GM18870 (cell line): ENCODE results near the gene DONSON.

ENCODE experiments used
- ATAC-seq: cut with Tn5 transposase; IDR thresholded peaks from one replicate; pipeline ENCODE4 v1.9.1; 2021; ENCODE audit warnings: moderate library complexity; ENCODE audit not compliant: unreplicated experiment

DONSON gene

DNA sequence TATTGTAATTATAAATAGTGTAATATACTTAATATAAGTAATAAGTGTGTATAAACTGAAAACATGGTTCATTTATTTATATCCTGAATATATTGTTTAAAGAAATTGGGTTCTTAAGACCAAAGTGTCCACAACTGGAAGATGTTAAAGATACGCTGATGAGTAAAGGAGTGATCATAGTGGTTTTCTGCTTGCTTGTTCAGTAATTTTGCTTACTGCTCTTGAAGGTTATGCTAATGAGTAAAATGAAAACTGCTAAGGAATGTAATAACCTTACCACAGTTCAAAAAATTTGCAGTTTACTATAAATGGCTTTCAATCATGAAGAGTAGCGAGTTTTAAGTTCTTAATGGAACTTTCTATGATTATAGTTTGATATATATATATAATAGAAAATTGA, 22.0 kb downstream of the DONSON start:
- ATAC-seq: no peak

DNA sequence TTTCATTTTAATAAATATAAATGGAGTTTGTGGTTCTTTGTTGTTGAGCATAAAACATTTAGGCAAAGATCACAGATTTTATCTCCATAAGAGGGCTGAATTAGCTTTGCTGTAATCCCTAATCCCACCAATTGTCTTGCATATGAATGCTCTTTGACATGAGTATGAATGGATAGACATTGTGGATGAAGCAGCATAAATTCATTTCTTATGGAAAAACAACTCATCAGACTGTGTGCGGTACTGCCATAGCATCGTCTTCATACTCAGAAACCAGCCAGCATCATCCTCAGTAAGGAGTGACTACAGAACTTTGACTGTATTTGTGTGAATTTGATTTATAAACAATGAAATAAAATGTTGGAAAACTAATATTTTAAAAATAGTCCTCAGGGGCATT, 26.1 kb downstream of the DONSON start:
- ATAC-seq: no peak

DNA sequence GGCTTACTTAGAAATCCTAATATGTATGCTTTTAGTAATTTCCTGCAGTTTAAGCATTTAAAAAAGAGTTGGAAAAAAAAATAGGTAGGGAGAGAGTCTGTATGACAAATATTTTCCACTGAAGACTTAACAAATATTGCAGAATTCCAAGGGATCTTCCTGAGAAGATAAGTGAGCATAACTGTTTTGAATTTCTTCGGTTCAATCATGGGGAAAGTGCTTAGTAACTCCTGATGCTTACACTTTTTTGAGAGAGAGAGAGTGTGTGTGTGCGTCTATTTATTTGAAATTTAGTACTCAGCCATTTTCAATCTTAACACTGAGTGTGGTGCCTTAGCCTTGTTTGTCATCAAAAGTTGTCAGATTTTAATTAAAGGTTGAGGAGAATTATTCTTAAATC, 27.1 kb downstream of the DONSON start:
- no peak for ATAC-seq

DNA sequence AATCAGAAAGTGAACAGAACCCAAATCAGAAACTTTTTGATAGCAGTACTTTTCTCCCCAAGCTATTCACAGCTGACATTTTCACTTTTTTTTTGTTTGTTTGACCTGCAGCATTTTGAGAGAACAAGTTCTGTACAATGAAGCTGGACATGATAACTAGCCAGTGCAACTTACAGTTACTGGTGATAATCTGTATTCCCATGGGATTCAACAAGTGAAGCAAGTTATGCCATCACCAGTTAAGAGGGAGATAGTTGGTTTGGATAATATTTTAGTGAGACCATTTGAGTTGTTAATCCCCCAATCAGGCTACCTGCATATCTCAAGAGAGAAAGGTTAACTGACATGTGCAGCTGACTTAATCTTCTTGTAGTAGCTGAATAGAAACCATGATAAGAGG, 27.5 kb downstream of the DONSON start:
- ATAC-seq: no peak

DNA sequence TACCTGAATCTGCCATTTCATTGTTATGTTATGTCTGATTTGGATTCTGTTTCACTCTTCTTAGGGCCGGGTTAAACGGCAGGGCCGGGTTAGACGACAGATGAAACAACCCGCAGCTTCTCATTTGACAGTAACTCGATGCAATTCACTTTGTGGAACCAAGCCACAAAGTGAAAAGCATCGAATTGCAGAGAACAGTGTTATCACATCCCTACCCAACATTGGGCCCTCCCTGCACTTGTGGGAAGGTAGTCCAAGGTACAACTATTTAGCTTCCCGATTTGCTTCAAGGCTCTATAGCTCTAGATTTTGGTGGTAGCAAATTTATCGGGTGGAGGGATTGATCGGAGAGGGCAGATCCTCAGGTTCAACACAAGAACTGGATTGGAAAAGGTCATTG, 28.7 kb downstream of the DONSON start:
- ATAC-seq: no peak

DNA sequence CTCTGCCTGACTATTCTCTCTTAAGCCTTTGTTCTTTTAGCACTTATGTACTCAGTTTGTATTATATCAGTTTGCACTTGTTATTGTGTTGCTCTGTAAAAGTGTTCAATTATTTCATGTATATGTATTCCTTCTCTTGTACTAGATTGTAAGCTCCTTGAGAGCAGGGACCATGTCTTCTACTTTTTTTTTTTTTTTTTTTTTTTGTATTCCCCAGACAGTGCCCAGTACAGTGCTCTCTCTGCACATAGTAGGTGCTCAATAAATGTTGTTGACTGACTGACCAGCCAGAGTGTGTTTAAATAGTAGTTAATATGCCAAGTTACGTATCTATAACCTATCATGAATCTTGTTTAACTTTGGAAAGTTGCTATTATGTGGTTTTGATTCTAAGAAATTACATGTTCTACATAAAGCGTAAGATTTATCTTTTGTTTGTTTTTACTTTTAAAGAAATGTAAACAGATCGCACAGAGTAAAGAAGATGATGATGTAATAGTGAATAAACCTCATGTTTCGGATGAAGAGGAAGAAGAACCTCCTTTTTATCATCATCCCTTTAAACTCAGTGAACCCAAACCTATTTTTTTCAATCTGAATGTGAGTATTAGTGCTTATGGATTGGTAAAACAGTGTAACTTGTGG, 29.6 kb downstream of the DONSON start:
- no peak for ATAC-seq

DNA sequence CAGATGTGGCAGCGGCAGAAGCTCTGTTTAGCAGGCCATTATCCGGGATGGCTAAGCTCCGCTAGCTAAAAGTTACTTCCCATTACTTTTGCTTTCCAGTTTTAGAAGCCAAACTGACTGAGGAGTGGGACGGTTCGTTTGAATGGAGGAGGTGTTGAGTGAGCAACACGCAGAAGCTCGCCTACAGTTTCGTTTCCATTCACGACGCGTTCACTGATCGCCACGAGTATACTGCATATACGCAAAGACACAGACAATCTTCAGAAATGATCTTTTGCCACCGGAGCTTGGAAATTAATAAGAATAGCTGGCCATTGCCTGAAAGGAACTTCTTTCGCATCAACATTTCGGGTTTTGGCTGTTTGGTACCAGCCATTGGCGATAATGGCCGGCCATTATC, 31.0 kb downstream of the DONSON start:
- no peak for ATAC-seq

DNA sequence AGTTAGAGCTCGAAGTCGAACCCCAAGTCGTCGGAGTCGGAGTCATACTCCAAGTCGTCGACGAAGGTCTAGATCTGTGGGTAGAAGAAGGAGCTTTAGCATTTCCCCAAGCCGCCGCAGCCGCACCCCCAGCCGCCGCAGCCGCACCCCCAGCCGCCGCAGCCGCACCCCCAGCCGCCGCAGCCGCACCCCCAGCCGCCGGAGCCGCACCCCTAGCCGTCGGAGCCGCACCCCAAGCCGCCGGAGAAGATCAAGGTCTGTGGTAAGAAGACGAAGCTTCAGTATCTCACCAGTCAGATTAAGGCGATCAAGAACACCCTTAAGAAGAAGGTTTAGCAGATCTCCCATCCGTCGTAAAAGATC, 33.5 kb downstream of the DONSON start:
- no peak for ATAC-seq

DNA sequence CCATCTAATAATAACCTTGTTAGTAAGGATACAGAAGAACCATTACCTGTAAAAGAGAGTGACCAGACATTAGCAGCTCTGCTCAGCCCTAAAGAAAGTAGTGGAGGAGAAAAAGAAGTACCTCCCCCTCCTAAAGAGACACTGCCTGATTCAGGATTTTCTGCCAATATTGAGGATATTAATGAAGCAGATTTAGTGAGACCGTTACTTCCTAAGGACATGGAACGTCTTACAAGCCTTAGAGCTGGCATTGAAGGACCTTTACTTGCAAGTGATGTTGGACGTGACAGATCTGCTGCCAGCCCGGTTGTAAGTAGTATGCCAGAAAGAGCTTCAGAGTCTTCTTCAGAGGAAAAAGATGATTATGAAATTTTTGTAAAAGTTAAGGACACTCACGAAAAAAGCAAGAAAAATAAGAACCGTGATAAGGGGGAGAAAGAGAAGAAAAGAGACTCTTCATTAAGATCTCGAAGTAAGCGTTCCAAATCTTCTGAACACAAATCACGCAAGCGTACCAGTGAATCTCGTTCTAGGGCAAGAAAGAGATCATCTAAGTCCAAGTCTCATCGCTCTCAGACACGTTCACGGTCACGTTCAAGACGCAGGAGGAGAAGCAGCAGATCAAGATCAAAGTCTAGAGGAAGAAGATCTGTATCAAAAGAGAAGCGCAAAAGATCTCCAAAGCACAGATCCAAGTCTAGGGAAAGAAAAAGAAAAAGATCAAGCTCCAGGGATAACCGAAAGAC, 34.1 kb downstream of the DONSON start:
- ATAC-seq: no peak

DNA sequence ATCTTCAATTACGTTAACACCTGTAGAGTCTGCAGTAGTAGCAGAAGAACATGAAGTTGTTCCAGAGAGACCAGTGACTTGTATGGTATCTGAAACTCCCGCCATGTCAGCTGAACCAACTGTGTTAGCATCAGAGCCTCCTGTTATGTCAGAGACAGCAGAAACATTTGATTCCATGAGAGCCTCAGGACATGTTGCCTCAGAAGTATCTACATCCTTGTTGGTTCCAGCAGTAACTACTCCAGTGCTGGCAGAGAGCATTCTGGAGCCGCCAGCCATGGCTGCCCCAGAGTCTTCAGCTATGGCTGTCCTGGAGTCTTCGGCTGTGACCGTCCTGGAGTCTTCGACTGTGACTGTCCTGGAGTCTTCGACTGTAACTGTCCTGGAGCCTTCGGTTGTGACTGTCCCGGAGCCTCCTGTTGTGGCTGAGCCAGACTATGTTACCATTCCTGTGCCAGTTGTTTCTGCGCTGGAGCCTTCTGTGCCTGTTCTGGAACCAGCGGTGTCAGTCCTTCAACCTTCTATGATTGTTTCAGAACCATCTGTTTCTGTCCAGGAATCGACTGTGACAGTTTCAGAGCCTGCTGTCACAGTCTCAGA, 35.4 kb downstream of the DONSON start:
- no peak for ATAC-seq

DNA sequence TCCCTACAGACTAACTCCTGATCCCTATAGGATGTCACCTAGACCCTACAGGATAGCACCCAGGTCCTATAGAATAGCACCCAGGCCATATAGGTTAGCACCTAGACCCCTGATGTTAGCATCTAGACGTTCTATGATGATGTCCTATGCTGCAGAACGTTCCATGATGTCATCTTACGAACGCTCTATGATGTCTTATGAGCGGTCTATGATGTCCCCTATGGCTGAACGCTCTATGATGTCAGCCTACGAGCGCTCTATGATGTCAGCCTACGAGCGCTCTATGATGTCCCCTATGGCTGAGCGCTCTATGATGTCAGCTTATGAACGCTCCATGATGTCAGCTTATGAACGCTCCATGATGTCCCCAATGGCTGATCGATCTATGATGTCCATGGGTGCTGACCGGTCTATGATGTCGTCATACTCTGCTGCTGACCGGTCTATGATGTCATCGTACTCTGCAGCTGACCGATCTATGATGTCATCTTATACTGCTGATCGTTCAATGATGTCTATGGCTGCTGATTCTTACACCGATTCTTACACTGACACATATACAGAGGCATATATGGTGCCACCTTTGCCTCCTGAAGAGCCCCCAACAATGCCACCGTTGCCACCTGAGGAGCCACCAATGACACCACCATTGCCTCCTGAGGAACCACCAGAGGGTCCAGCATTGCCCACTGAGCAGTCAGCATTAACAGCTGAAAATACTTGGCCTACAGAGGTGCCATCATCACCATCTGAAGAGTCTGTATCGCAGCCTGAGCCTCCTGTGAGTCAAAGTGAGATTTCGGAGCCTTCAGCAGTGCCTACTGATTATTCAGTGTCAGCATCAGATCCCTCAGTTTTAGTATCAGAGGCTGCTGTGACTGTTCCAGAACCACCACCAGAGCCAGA, 36.1 kb downstream of the DONSON start:
- ATAC-seq: no peak

DNA sequence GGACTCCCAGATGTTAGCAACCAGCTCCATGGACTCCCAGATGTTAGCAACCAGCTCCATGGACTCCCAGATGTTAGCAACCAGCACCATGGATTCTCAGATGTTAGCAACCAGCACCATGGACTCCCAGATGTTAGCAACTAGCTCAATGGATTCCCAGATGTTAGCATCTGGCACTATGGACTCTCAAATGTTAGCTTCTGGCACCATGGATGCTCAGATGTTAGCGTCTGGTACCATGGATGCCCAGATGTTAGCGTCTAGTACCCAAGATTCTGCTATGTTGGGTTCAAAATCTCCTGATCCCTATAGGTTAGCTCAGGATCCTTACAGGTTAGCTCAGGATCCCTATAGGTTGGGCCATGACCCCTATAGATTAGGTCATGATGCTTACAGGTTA, 36.8 kb downstream of the DONSON start:
- ATAC-seq: no peak

DNA sequence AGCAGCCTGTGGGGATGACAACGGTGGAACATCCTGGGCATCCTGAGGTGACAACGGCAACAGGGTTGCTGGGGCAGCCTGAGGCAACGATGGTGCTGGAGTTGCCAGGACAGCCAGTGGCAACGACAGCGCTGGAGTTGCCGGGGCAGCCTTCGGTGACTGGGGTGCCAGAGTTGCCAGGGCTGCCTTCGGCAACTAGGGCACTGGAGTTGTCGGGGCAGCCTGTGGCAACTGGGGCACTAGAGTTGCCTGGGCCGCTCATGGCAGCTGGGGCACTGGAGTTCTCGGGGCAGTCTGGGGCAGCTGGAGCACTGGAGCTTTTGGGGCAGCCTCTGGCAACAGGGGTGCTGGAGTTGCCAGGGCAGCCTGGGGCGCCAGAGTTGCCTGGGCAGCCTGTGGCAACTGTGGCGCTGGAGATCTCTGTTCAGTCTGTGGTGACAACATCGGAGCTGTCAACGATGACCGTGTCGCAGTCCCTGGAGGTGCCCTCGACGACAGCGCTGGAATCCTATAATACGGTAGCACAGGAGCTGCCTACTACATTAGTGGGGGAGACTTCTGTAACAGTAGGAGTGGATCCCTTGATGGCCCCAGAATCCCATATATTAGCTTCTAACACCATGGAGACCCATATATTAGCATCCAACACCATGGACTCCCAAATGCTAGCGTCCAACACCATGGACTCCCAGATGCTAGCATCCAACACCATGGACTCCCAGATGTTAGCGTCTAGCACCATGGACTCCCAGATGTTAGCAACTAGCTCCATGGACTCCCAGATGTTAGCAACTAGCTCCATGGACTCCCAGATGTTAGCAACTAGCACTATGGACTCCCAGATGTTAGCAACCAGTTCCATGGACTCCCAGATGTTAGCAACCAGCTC, 37.5 kb downstream of the DONSON start:
- no peak for ATAC-seq

DNA sequence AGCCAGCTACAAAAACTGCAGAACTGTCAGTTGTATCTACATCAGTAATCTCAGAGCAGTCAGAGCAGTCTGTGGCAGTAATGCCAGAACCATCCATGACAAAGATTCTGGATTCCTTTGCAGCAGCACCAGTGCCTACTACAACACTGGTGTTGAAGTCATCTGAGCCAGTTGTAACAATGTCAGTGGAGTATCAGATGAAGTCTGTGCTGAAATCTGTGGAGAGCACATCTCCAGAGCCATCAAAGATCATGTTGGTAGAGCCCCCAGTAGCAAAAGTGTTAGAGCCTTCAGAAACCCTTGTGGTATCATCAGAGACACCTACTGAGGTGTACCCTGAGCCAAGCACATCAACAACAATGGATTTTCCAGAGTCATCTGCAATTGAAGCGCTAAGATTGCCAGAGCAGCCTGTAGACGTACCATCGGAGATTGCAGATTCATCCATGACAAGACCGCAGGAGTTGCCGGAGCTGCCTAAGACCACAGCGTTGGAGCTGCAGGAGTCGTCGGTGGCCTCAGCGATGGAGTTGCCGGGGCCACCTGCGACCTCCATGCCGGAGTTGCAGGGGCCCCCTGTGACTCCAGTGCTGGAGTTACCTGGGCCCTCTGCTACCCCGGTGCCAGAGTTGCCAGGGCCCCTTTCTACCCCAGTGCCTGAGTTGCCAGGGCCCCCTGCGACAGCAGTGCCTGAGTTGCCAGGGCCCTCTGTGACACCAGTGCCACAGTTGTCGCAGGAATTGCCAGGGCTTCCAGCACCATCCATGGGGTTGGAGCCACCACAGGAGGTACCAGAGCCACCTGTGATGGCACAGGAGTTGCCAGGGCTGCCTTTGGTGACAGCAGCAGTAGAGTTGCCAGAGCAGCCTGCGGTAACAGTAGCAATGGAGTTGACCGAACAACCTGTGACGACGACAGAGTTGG, 38.4 kb downstream of the DONSON start:
- ATAC-seq: no peak

DNA sequence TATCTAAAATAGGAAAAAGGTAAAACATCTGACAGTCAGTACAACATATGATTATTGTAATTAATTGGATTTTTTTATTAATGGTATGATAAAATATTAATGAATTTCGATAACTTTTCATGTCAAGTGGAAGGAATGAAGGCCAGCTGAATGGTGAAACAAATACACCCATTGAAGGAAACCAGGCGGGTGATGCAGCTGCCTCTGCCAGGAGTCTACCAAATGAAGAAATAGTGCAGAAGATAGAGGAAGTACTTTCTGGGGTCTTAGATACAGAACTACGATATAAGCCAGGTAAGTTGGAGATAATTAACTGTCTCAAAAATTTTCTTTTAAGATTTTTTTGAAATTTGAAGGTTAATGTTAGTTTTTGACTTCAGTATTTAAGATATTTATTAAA, 42.4 kb downstream of the DONSON start:
- ATAC-seq: no peak

DNA sequence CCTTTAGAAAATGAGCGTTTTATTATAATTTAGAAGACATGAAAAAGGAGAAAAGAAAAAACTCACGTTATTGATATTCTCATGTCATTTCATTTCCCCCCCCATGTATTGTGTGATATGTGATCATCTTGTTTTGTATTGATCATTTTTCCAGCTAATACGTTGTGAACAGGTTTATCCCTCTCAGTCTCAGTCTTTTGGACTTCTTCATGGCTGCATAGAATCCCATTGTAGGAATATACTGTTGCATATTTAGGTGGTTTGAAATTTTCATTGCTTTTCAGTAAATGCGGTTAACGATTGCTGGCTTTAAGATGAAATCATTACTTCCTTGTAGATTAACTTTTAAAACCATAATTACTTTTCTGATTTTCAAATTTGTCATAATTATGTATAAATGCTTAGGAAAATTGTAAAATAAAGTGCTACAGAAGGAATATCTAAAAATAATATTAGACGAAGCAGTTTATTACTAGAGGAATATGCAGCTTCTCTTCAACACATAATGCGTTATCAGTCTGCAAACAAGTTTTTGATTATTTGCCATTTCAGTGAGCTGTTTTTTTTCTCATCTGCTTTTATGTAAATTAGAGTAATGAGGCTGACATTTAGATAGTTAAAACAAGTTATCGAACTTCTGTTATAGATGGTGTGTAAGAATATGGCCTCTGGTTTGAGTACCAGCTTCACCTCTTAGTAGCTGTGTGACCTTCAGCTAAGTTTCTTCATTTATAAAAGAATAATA, 43.9 kb downstream of the DONSON start:
- no peak for ATAC-seq

DNA sequence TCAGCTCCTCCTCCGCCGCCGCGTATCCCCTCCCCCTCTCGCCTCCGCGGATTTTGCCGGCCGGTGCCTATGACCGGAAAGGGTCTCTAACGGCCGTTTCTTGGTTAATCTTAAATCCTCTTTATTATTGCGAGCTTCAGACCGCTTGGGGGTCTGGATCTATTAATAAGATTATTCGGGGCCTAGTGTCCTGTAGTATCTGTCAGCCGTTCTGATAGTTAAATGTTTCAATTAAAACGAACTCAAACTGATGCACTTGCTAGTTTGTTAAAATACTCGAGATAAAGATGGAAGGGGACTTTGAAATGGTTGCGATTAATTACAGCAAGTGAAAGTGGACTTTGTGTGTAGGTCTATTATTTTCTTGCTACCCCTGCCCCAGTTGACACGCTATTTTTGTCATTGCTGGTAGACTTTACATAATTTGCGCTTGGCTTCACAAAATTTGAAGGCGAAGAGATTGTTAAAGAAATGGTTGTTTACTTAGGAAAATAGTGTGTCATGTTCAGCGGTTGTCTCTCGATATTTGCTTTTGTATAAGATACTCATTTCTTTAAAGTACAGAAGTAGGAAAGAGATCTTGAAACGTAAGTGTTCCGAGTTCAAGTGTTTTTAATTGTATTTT, 44.9 kb downstream of the DONSON start:
- no peak for ATAC-seq
